CD14-positive monocyte (primary cell): ENCODE measurements around the gene XCR1. TPM values are rescaled to one million over a fixed set of nuclear protein-coding genes. Genes with fewer than 3 reads are reported as not detected.

Experiments used
- DNase-seq, 3 donors: peaks; one replicate each; pipeline ENCODE4 v3.0.0-alpha.2; 2011 to 2022
- H2AFZ ChIP-seq: 2 replicates; pipeline ENCODE4 v1.6.0; 2012; ENCODE audit warnings: mild to moderate bottlenecking, low read depth, low read length, inconsistent platforms; ENCODE audit not compliant: insufficient read depth, poor library complexity, severe bottlenecking
- H3K27ac ChIP-seq, 2 donors: 1 replicate in 1 of 2; 2 replicates in 1 of 2; pipeline ENCODE4 v1.5.1; 2012 to 2013; ENCODE audit warnings: low read length in 2 of 2, control low read depth in 1 of 2, inconsistent platforms in 1 of 2, low read depth in 1 of 2, mild to moderate bottlenecking in 1 of 2
- H3K27me3 ChIP-seq, 2 donors: one replicate each; pipeline versions ENCODE4 v1.6.0 to v1.6.1; 2011 to 2013; ENCODE audit warnings: low read length in 2 of 2; ENCODE audit not compliant: control insufficient read depth in 2 of 2, insufficient read depth in 2 of 2
- H3K36me3 ChIP-seq, 2 donors: replicated peaks in 1 of 2; 1 replicate in 1 of 2; 2 replicates in 1 of 2; pipeline versions ENCODE4 v1.5.1 to v1.6.1; 2012 to 2013; ENCODE audit warnings: low read length in 2 of 2, control low read depth in 1 of 2, inconsistent platforms in 1 of 2, mild to moderate bottlenecking in 1 of 2; ENCODE audit not compliant: insufficient read depth in 2 of 2, control insufficient read depth in 1 of 2
- H3K4me1 ChIP-seq, 2 donors: 1 replicate in 1 of 2; 2 replicates in 1 of 2; pipeline versions ENCODE4 v1.5.1 to v1.6.1; 2012 to 2013; ENCODE audit warnings: low read length in 2 of 2, control low read depth in 1 of 2, inconsistent platforms in 1 of 2, mild to moderate bottlenecking in 1 of 2, moderate library complexity in 1 of 2; ENCODE audit not compliant: insufficient read depth in 2 of 2, control insufficient read depth in 1 of 2
- H3K4me2 ChIP-seq: replicated peaks from 2 replicates; pipeline ENCODE3; 2012; ENCODE audit warnings: low read length, moderate library complexity, mild to moderate bottlenecking; ENCODE audit not compliant: poor library complexity, severe bottlenecking; ENCODE audit errors: extremely low read depth
- H3K4me3 ChIP-seq, 3 experiments: fragments of 200-600 bp in 1 of 3; sonication (generic) in 1 of 3; replicated peaks in 1 of 3; 1 replicate in 2 of 3; 2 replicates in 1 of 3; pipeline ENCODE4 v1.5.1; 2011 to 2013; ENCODE audit warnings: low read length in 3 of 3, mild to moderate bottlenecking in 3 of 3, control low read depth in 2 of 3, low read depth in 2 of 3, inconsistent platforms in 1 of 3, moderate library complexity in 1 of 3
- H3K79me2 ChIP-seq: 2 replicates; pipeline ENCODE4 v1.6.0; 2012; ENCODE audit warnings: mild to moderate bottlenecking, control low read depth, inconsistent platforms, low read length, moderate library complexity; ENCODE audit not compliant: insufficient read depth
- H3K9ac ChIP-seq: 2 replicates; pipeline ENCODE4 v1.6.0; 2017; ENCODE audit warnings: low read length, mild to moderate bottlenecking; ENCODE audit not compliant: insufficient read depth, poor library complexity, severe bottlenecking
- H3K9me3 ChIP-seq, 2 donors: replicated peaks in 1 of 2; 1 replicate in 1 of 2; 2 replicates in 1 of 2; pipeline versions ENCODE4 v1.5.1 to v1.6.1; 2012 to 2013; ENCODE audit warnings: low read length in 2 of 2, control low read depth in 1 of 2; ENCODE audit not compliant: control insufficient read depth in 1 of 2, insufficient read depth in 1 of 2
- H4K20me1 ChIP-seq: 2 replicates; pipeline ENCODE4 v1.6.0; 2012; ENCODE audit warnings: mild to moderate bottlenecking, low read length, control low read depth, moderate library complexity; ENCODE audit not compliant: insufficient read depth
- H3K27ac Mint-ChIP-seq, 7 donors: one replicate each; pipeline ENCODE4 v1.8.0; 2020; ENCODE audit warnings: mild to moderate bottlenecking in 7 of 7, mixed read lengths in 7 of 7, moderate library complexity in 6 of 7, inconsistent platforms in 2 of 7
- H3K27me3 Mint-ChIP-seq, 3 donors: one replicate each; pipeline ENCODE4 v1.8.0; 2021 to 2022; ENCODE audit warnings: low read depth in 3 of 3, mild to moderate bottlenecking in 3 of 3, mixed read lengths in 3 of 3, moderate library complexity in 3 of 3, inconsistent platforms in 1 of 3
- H3K36me3 Mint-ChIP-seq, 2 donors: one replicate each; pipeline ENCODE4 v1.8.0; 2020; ENCODE audit warnings: mixed read lengths in 2 of 2, inconsistent platforms in 1 of 2, mild to moderate bottlenecking in 1 of 2
- H3K4me1 Mint-ChIP-seq: one replicate; pipeline ENCODE4 v1.8.0; 2020; ENCODE audit warnings: mild to moderate bottlenecking, mixed read lengths
- H3K4me3 Mint-ChIP-seq, 2 donors: one replicate each; pipeline ENCODE4 v1.8.0; 2020; ENCODE audit warnings: mild to moderate bottlenecking in 2 of 2, mixed read lengths in 2 of 2, moderate library complexity in 1 of 2
- H3K9me3 Mint-ChIP-seq, 7 donors: one replicate each; pipeline ENCODE4 v1.8.0; 2020 to 2022; ENCODE audit warnings: mixed read lengths in 7 of 7, mild to moderate bottlenecking in 6 of 7, moderate library complexity in 6 of 7, inconsistent platforms in 2 of 7
- CTCF ChIP-seq: fragments of 200-600 bp; IDR thresholded peaks from one replicate; pipeline ENCODE4 v1.8.0; 2022; ENCODE audit warnings: antibody characterized with exemption, mild to moderate bottlenecking
- WGBS: methylation state at CpG from one replicate; pipeline ENCODE4 v1.1.5; 2013; ENCODE audit warnings: missing lambda C conversion rate; ENCODE audit not compliant: insufficient coverage; 5-methylcytosine and 5-hydroxymethylcytosine counted together
- intact Hi-C, 2 donors: fragments of 100-400 bp; cut with micrococcal nuclease; formaldehyde crosslinking; loops; one replicate each; pipeline versions ENCODE4 v1.15.0 to v1.15.1; 2023
- polyA plus RNA-seq, 3 donors: library from polyadenylated mRNA; depleted of rRNA in 1 of 3; unstranded in 2 of 3; stranded (reverse) in 1 of 3; fragments of 300-500 nt in 2 of 3; fragments of >200 nt in 1 of 3; fragmentation: Illumina TruSeq in 2 of 3; gene quantifications; 1 replicate in 2 of 3; 2 replicates in 1 of 3; pipeline ENCODE4 v1.2.3, GENCODE V29; 2012 to 2021

Gene XCR1
- polyA plus RNA-seq, 3 donors = 0.03 to 0.05 TPM; not detected in 1

DNA sequence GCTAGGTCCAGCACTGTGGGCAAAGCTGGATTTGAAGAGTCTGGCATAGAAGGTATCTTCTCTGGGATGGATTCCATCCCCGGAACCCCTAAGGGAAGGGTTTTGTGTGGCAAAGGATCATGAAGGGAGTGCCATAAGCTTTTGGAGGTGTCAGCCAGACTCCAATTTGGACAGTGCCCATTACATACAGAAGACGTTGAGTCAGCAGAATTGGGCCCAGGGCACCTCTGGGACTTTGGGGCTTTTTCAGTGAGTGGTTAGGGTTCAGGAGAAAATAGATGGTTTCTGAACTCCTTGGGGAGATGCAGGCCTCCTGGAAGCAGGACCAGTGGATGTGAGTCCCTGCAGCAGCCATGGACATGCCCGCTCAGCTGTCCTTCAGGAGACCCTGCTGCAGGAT is 34.6 kb upstream of the XCR1 start:
- Histone ChIP-seq H3K4me3 (no peak overlapping the region), H3K9ac (no peak overlapping the region), H3K36me3 (no peaks in the 10 kb centered on the region), H3K79me2 (no peaks in the 10 kb centered on the region), H4K20me1 (no peaks in the 10 kb centered on the region), H3K27ac (no peak overlapping the region), H3K4me2 (no peak overlapping the region), H2AFZ (no peak overlapping the region), H3K9me3 (no peaks in the 10 kb centered on the region), H3K4me1 (peaks cover 62 to 63% of the 10 kb centered on the region in 2 donors), H3K27me3 (no peaks in the 10 kb centered on the region)
- DNase-seq = no peak
- Mint-ChIP-seq H3K4me1 (peaks cover 71% of the 10 kb centered on the region), H3K9me3 (no peaks in the 10 kb centered on the region), H3K27me3 (peaks cover 1 to 5% (median 4%) of the 10 kb centered on the region in 3 donors), H3K4me3 (no peak overlapping the region), H3K27ac (peak overlapping the region in 1 of 7 donors; percentile 64), H3K36me3 (peaks cover 0 to 3% of the 10 kb centered on the region in 2 donors)
- TF ChIP-seq CTCF = no peak
- intact Hi-C loops = loop anchor here in 1 of 2 donors (10.0 kb wide), 1 partner anchor 47 kb away; no protein-coding TSS in a partner anchor
- 95% methylated on average over 2 of the region's 3 CpGs for WGBS

GRCh38 chr3:46061108-46061720 is 33.9 kb upstream of the XCR1 start:
- H3K27me3 Mint-ChIP-seq = peaks cover 1 to 5% (median 4%) of the 10 kb centered on the region in 3 donors
- peak overlapping the region in 1 of 2 donors; percentile 57 for H3K4me3 Mint-ChIP-seq
- H3K4me1 ChIP-seq = peaks cover 62 to 63% of the 10 kb centered on the region in 2 donors

More at GRCh38 chr3:46061108-46061720, 33.9 kb upstream of the XCR1 start:
- TF ChIP-seq CTCF = no peak
- H2AFZ ChIP-seq = no peak overlapping the region
- 67% methylated on average over 3 of the region's 3 CpGs for WGBS
- H3K4me1 Mint-ChIP-seq = peaks cover 68% of the 10 kb centered on the region
- no peak overlapping the region for H3K9ac ChIP-seq
- H3K4me3 ChIP-seq = no peak overlapping the region
- DNase-seq = peak in 1 of 3 donors; percentile 44
- no peaks in the 10 kb centered on the region for H3K79me2 ChIP-seq
- no peak overlapping the region for H3K27ac ChIP-seq
- H4K20me1 ChIP-seq = no peaks in the 10 kb centered on the region
- no peak overlapping the region for H3K4me2 ChIP-seq
- intact Hi-C loops = loop anchor here in 1 of 2 donors (10.0 kb wide), 1 partner anchor 46 kb away; no protein-coding TSS in a partner anchor
- no peaks in the 10 kb centered on the region for H3K9me3 ChIP-seq
- peak overlapping the region in 2 of 7 donors; percentile 16 to 50 for H3K27ac Mint-ChIP-seq
- no peaks in the 10 kb centered on the region for H3K36me3 ChIP-seq
- H3K9me3 Mint-ChIP-seq = no peaks in the 10 kb centered on the region
- peaks cover 0 to 3% of the 10 kb centered on the region in 2 donors for H3K36me3 Mint-ChIP-seq
- H3K27me3 ChIP-seq = no peaks in the 10 kb centered on the region
